Esophagus squamous epithelium (tissue), 5 donors: ENCODE results near the gene DNAL1. TPM values are rescaled to one million over a fixed set of nuclear protein-coding genes. Genes with fewer than 3 reads are reported as not detected.

ENCODE experiments used
- DNase-seq: peaks from one replicate; lab custom pipeline; 2025; lab: John Stamatoyannopoulos, UW
- H3K27ac ChIP-seq, 4 donors: fragments of 200-600 bp; sonication (generic); one replicate each; pipeline ENCODE4 v1.5.1; 2016 to 2019; ENCODE audit warnings: mild to moderate bottlenecking in 1 of 4
- H3K27me3 ChIP-seq, 4 donors: fragments of 200-600 bp; sonication (generic); 1 replicate in 3 of 4; 2 replicates in 1 of 4; pipeline versions ENCODE4 v1.5.1 to v1.6.0; 2017 to 2021; ENCODE audit warnings: antibody characterized with exemption in 1 of 4
- H3K36me3 ChIP-seq, 3 donors: fragments of 200-600 bp; sonication (generic); one replicate each; pipeline ENCODE4 v1.5.1; 2016 to 2019
- H3K4me1 ChIP-seq, 3 donors: fragments of 200-600 bp; sonication (generic); one replicate each; pipeline ENCODE4 v1.5.1; 2017 to 2019
- H3K4me3 ChIP-seq, 4 donors: fragments of 200-600 bp; sonication (generic); 1 replicate in 3 of 4; 2 replicates in 1 of 4; pipeline ENCODE4 v1.5.1; 2016 to 2019; ENCODE audit warnings: mild to moderate bottlenecking in 2 of 4, moderate library complexity in 1 of 4
- H3K9me3 ChIP-seq, 3 donors: fragments of 200-600 bp; sonication (generic); one replicate each; pipeline ENCODE4 v1.5.1; 2016 to 2019
- CTCF ChIP-seq, 6 experiments: fragments of 450-650 bp in 4 of 6; fragments of 200-600 bp in 2 of 6; sonication (generic) in 2 of 6; IDR thresholded peaks; one replicate each; pipeline ENCODE4 v1.5.1; 2016 to 2019; ENCODE audit warnings: antibody characterized with exemption in 6 of 6, mild to moderate bottlenecking in 4 of 6, moderate library complexity in 4 of 6
- POLR2A ChIP-seq, 4 donors: fragments of 450-650 bp; IDR thresholded peaks; one replicate each; pipeline ENCODE4 v1.6.1; 2017; ENCODE audit warnings: antibody characterized with exemption in 4 of 4, mild to moderate bottlenecking in 4 of 4, moderate library complexity in 3 of 4
- WGBS, 2 donors: methylation state at CpG; one replicate each; pipeline ENCODE4 v1.1.5; 2018; 5-methylcytosine and 5-hydroxymethylcytosine counted together
- intact Hi-C: fragments of 100-400 bp; cut with DNase I; formaldehyde crosslinking; loops from one replicate; pipeline ENCODE4 v1.15.0; 2022
- total RNA-seq, 4 donors: library from RNA; depleted of rRNA; stranded (reverse); fragments of >200 nt; gene quantifications; one replicate each; pipeline ENCODE4 v1.1.0, GENCODE V29; 2016
- donor health status: DM: yes; HTN: yes; CAD: no.

DNAL1 gene
- 1 to 10 TPM; 1.8 to 6.4 (median 4.1) TPM for total RNA-seq

GRCh38 chr14:73644531-73645247 is at the start of gene DNAL1:
Gene DNAL1 (plus strand): TSS chr14:73644986. CDS start chr14:73645040, 54 bp downstream.
- no peaks in the 10 kb centered on the region for H3K36me3 ChIP-seq
- peak; percentile 45 for DNase-seq
- H3K4me1 ChIP-seq = peaks cover 4 to 23% (median 10%) of the 10 kb centered on the region in 3 donors
- H3K9me3 ChIP-seq = no peaks in the 10 kb centered on the region
- H3K27ac ChIP-seq = peak within 1 kb of the TSS; percentile 66 to 91 (median 87)
- intact Hi-C loops = no loop called here
- peak in 2 of 4 donors; percentile 53 to 55 for TF ChIP-seq POLR2A (IDR thresholded peaks at IDR 0.05)
- peak in 1 of 6 experiments; percentile 22 for TF ChIP-seq CTCF (IDR thresholded peaks at IDR 0.05)
- H3K27me3 ChIP-seq = no peaks in the 10 kb centered on the region
- H3K4me3 ChIP-seq = peak within 1 kb of the TSS; percentile 57 to 87 (median 65)
- WGBS, 2 donors = 0 to 1% methylated on average over 21 to 28 of the region's 43 CpGs

- no peaks in the 10 kb centered on the region for H3K9me3 ChIP-seq
- TF ChIP-seq CTCF (IDR thresholded peaks at IDR 0.05) = no peak
- TF ChIP-seq POLR2A (IDR thresholded peaks at IDR 0.05) = no peak
- no peaks in the 10 kb centered on the region for H3K27me3 ChIP-seq
- H3K27ac ChIP-seq = no peak overlapping the region
- no peak for DNase-seq
- H3K4me3 ChIP-seq = no peak overlapping the region
- no peaks in the 10 kb centered on the region for H3K36me3 ChIP-seq
- intact Hi-C loops = no loop called here
- H3K4me1 ChIP-seq = no peaks in the 10 kb centered on the region
Observed at GRCh38 chr14:73599499-73599898, 45.3 kb upstream of the DNAL1 start.

- H3K9me3 ChIP-seq = no peaks in the 10 kb centered on the region
- 46 to 67% methylated on average over 3 of the region's 3 CpGs for WGBS, 2 donors
- H3K27me3 ChIP-seq = no peaks in the 10 kb centered on the region
- no peak for DNase-seq
- no peak overlapping the region for H3K4me3 ChIP-seq
- intact Hi-C loops = no loop called here
- H3K27ac ChIP-seq = no peak overlapping the region
- H3K36me3 ChIP-seq = no peaks in the 10 kb centered on the region
- no peak for TF ChIP-seq POLR2A (IDR thresholded peaks at IDR 0.05)
- TF ChIP-seq CTCF (IDR thresholded peaks at IDR 0.05) = no peak
- H3K4me1 ChIP-seq = no peaks in the 10 kb centered on the region
Observed at GRCh38 chr14:73602994-73603393, 41.8 kb upstream of the DNAL1 start.

- DNase-seq = no peak
- Histone ChIP-seq H3K27me3 (no peaks in the 10 kb centered on the region), H3K4me3 (no peak overlapping the region), H3K4me1 (peaks cover 0 to 6% (median 0%) of the 10 kb centered on the region in 3 donors), H3K9me3 (no peaks in the 10 kb centered on the region), H3K36me3 (no peaks in the 10 kb centered on the region), H3K27ac (no peak overlapping the region)
- 87 to 94% methylated on average over 3 of the region's 3 CpGs for WGBS, 2 donors
- intact Hi-C loops = no loop called here
- TF ChIP-seq POLR2A (IDR thresholded peaks at IDR 0.05) = no peak
- TF ChIP-seq CTCF (IDR thresholded peaks at IDR 0.05) = no peak
Observed at GRCh38 chr14:73606271-73606670, 38.5 kb upstream of the DNAL1 start.

- intact Hi-C loops = no loop called here
- TF ChIP-seq CTCF (IDR thresholded peaks at IDR 0.05) (no peak), POLR2A (IDR thresholded peaks at IDR 0.05) (no peak)
- Histone ChIP-seq H3K4me3 (no peak overlapping the region), H3K4me1 (peaks cover 0 to 15% (median 0%) of the 10 kb centered on the region in 3 donors), H3K27me3 (no peaks in the 10 kb centered on the region), H3K36me3 (no peaks in the 10 kb centered on the region), H3K27ac (no peak overlapping the region), H3K9me3 (no peaks in the 10 kb centered on the region)
- WGBS, 2 donors = 65 to 67% methylated on average over 1 of the region's 1 CpG
- no peak for DNase-seq
Observed at GRCh38 chr14:73607241-73607640, 37.5 kb upstream of the DNAL1 start.
